Lower lobe of right lung (tissue), 2 donors: Measurements from ENCODE around the gene A4GALT. TPM values are rescaled to one million over a fixed set of nuclear protein-coding genes. Genes with fewer than 3 reads are reported as not detected.

Experiments used
- ATAC-seq, 2 donors: fragments of 200-7000 bp; cut with Tn5 transposase; one replicate each; pipeline ENCODE4 v1.9.1; 2020 to 2022; ENCODE audit warnings: mild to moderate bottlenecking in 2 of 2, moderate library complexity in 2 of 2
- DNase-seq: peaks from one replicate; pipeline ENCODE4 v3.0.0-alpha.2; 2020
- H3K27ac ChIP-seq: fragments of 200-600 bp; one replicate; pipeline ENCODE4 v1.8.0; 2022
- H3K27me3 ChIP-seq: fragments of 200-600 bp; one replicate; pipeline ENCODE4 v1.8.0; 2022; ENCODE audit warnings: low read depth
- H3K36me3 ChIP-seq: fragments of 200-600 bp; one replicate; pipeline ENCODE4 v1.8.0; 2022; ENCODE audit warnings: mild to moderate bottlenecking
- H3K4me1 ChIP-seq: fragments of 200-600 bp; one replicate; pipeline ENCODE4 v1.8.0; 2022
- H3K4me3 ChIP-seq: fragments of 200-600 bp; one replicate; pipeline ENCODE4 v1.8.0; 2022; ENCODE audit warnings: mild to moderate bottlenecking
- H3K9me3 ChIP-seq: fragments of 200-600 bp; one replicate; pipeline ENCODE4 v1.8.0; 2022
- CTCF ChIP-seq: fragments of 200-600 bp; IDR thresholded peaks from one replicate; pipeline ENCODE4 v1.8.0; 2022; ENCODE audit warnings: antibody characterized with exemption, mild to moderate bottlenecking
- intact Hi-C: fragments of 100-400 bp; cut with DNase I; formaldehyde crosslinking; loops from one replicate; pipeline ENCODE4 v1.11.0; 2022
- long read RNA-seq: library from polyadenylated mRNA; unstranded; transcript quantifications from one replicate; pipeline ENCODE4 v2.0.0, GENCODE V29; 2021
- total RNA-seq: library from RNA; stranded (reverse); fragmentation: NEBNext Ultra II Directional; extraction: Animal tissue kit (Norgen Biotek cat#: 25700); gene quantifications from one replicate; pipeline ENCODE4 v1.2.1, GENCODE V29; 2021
- donor health status: DM: no; HTN: yes; CAD: no; lungs with severe emphysema.

The A4GALT gene, protein sequence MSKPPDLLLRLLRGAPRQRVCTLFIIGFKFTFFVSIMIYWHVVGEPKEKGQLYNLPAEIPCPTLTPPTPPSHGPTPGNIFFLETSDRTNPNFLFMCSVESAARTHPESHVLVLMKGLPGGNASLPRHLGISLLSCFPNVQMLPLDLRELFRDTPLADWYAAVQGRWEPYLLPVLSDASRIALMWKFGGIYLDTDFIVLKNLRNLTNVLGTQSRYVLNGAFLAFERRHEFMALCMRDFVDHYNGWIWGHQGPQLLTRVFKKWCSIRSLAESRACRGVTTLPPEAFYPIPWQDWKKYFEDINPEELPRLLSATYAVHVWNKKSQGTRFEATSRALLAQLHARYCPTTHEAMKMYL
- 19.4 TPM for total RNA-seq
- long read RNA-seq, transcript A4GALT-206 (3 exons, 2,141 nt) = major isoform, 7 of 30 reads
- long read RNA-seq, partial matches to known transcripts = 0 of 30 reads
- long read RNA-seq, other reads (novel, unspliced or antisense) = 22 of 30 reads

- Histone ChIP-seq H3K4me1 (peaks cover 31% of the 10 kb centered on the region), H3K36me3 (no peaks in the 10 kb centered on the region), H3K27ac (peak within 1 kb of the TSS; percentile 84), H3K9me3 (no peaks in the 10 kb centered on the region), H3K27me3 (peaks cover 14% of the 10 kb centered on the region), H3K4me3 (peak within 1 kb of the TSS; percentile 80)
- ATAC-seq (peak; percentile 72 to 83), DNase-seq (no peak)
- no peak for TF ChIP-seq CTCF
- intact Hi-C loops = no loop called here
Measured at GRCh38 chr22:42720263-42721044, at the start of gene A4GALT. Gene A4GALT (minus strand): TSS chr22:42720870. CDS start chr22:42693951, 26,919 bp downstream.

DNA sequence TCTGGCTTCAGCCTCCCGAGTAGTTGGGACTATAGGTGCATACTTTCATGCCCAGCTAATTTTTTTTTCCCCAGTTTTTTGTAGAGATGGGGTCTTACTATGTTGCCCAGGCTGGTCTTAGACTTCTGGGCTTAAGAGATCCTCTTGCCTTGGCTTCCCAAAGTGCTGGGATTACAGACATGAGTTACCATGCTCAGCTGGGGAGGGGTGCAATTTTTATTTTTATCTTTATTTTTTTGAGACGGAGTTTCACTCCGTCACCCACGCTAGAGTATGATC lies 49.7 kb upstream of the A4GALT start:
- Histone ChIP-seq H3K27me3 (no peaks in the 10 kb centered on the region), H3K9me3 (no peaks in the 10 kb centered on the region), H3K4me3 (peak overlapping the region; percentile 35), H3K36me3 (no peaks in the 10 kb centered on the region), H3K4me1 (peaks cover 15% of the 10 kb centered on the region), H3K27ac (no peak overlapping the region)
- ATAC-seq = no peak
- no peak for TF ChIP-seq CTCF
- no peak for DNase-seq
- intact Hi-C loops = no loop called here

GRCh38 chr22:42769574-42770447 lies 49.1 kb upstream of the A4GALT start:
- ATAC-seq (peak; percentile 71 to 82), DNase-seq (peak; percentile 65)
- Histone ChIP-seq H3K9me3 (no peaks in the 10 kb centered on the region), H3K4me3 (peak overlapping the region; percentile 35), H3K27ac (no peak overlapping the region), H3K27me3 (no peaks in the 10 kb centered on the region), H3K4me1 (peaks cover 15% of the 10 kb centered on the region), H3K36me3 (no peaks in the 10 kb centered on the region)
- intact Hi-C loops = no loop called here
- no peak for TF ChIP-seq CTCF

DNA sequence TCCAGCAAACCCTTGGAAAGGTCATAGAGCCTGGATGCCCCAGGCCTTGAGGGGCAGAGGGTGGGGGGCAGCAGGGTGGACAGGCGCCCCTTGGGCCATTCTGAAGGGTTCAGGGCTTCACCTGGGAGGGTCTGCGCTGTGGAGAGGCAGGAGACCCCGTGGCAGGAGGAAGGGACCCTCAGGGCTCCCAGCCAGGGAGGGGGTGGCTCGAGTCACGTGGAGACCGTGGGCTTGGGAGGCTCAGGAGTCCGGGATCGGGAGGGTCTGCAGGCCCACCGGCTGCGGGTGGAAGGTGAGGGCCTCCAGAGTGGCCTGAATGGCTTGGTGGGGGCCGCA lies 48.5 kb upstream of the A4GALT start:
- Histone ChIP-seq H3K27ac (no peak overlapping the region), H3K36me3 (no peaks in the 10 kb centered on the region)

More for the DNA sequence above, 48.5 kb upstream of the A4GALT start:
- Histone ChIP-seq H3K27me3 (no peaks in the 10 kb centered on the region), H3K4me3 (no peak overlapping the region), H3K4me1 (peaks cover 15% of the 10 kb centered on the region), H3K9me3 (no peaks in the 10 kb centered on the region)
- intact Hi-C loops = no loop called here
- DNase-seq (no peak), ATAC-seq (no peak)
- TF ChIP-seq CTCF = no peak
